Neural cell (in vitro differentiated cells): ENCODE results near the gene PGM2L1.

Experiments
- CTCF ChIP-seq: fragments of 450-650 bp; IDR thresholded peaks from 2 replicates; pipeline ENCODE4 v1.5.1; 2014; ENCODE audit warnings: antibody characterized with exemption, mild to moderate bottlenecking, moderate library complexity; ENCODE audit not compliant: poor library complexity, severe bottlenecking
- EZH2 ChIP-seq: fragments of 200-600, 300-800 bp; shearing (Covaris generic), sonication (generic); IDR thresholded peaks from 2 replicates; pipeline ENCODE4 v1.6.1; 2014; ENCODE audit warnings: antibody characterized with exemption, low read length, borderline replicate concordance, mild to moderate bottlenecking; ENCODE audit not compliant: insufficient read depth, poor library complexity, severe bottlenecking
- MXI1 ChIP-seq: fragments of 450-650 bp; conservative IDR thresholded peaks from 2 replicates; pipeline ENCODE4 v1.6.1; 2014; ENCODE audit warnings: antibody characterized with exemption, mild to moderate bottlenecking; ENCODE audit not compliant: poor library complexity, severe bottlenecking
- POLR2AphosphoS5 ChIP-seq: IDR thresholded peaks from 2 replicates; pipeline ENCODE4 v1.6.1; 2012
- RAD21 ChIP-seq: fragments of 450-650 bp; conservative IDR thresholded peaks from 2 replicates; pipeline ENCODE4 v1.6.1; 2014; ENCODE audit warnings: antibody characterized with exemption, mild to moderate bottlenecking, moderate library complexity
- REST ChIP-seq: IDR thresholded peaks from 2 replicates; pipeline ENCODE4 v1.6.1; 2012; ENCODE audit warnings: borderline replicate concordance
- SMC3 ChIP-seq: fragments of 450-650 bp; conservative IDR thresholded peaks from 2 replicates; pipeline ENCODE4 v1.6.1; 2014; ENCODE audit warnings: antibody characterized with exemption, mild to moderate bottlenecking, moderate library complexity; ENCODE audit not compliant: poor library complexity
- TAF1 ChIP-seq: IDR thresholded peaks from 2 replicates; pipeline ENCODE4 v1.6.1; 2012; ENCODE audit warnings: low read depth

GRCh38 chr11:74280494-74280893, 117.7 kb downstream of the PGM2L1 start:
- TF ChIP-seq CTCF: no peak
- no peak for TF ChIP-seq POLR2AphosphoS5
- no peak for TF ChIP-seq RAD21
- no peak for TF ChIP-seq TAF1
- TF ChIP-seq EZH2: no peak
- TF ChIP-seq REST: no peak
- TF ChIP-seq MXI1: no peak
- no peak for TF ChIP-seq SMC3
